CD4-positive, alpha-beta T cell treated with Interleukin-21 for 1 hour (primary cell): ENCODE results near the gene MAP4K1.
"Not testable (repeated sequence)": the region's sequence is repeated elsewhere in the genome, so short reads cannot be mapped to it uniquely, and the experiment has no call there.

Experiments
- DNase-seq: peaks from one replicate; pipeline ENCODE4 v3.0.0-alpha.2; 2020

The MAP4K1 gene

DNA sequence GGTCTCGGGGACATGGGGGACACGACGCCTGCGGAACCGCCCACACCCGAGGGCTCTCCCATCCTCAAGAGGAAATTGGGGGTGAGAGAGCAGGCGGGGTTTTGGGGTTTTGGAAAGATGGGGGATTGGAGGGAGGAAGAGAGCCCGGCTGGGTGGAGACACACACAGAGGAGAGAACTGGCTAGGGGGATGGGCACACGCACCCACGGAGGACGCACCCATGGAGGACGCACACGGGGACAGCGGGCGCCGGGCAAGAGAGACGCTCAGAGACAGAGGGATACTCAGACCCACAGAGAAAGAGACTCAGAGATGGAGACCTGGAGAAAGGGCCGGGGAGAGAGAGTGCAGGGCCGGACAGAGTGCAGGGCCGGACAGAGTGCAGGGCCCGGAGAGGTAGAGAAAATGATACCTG, 52.1 kb downstream of the MAP4K1 start:
- no peak for DNase-seq

DNA sequence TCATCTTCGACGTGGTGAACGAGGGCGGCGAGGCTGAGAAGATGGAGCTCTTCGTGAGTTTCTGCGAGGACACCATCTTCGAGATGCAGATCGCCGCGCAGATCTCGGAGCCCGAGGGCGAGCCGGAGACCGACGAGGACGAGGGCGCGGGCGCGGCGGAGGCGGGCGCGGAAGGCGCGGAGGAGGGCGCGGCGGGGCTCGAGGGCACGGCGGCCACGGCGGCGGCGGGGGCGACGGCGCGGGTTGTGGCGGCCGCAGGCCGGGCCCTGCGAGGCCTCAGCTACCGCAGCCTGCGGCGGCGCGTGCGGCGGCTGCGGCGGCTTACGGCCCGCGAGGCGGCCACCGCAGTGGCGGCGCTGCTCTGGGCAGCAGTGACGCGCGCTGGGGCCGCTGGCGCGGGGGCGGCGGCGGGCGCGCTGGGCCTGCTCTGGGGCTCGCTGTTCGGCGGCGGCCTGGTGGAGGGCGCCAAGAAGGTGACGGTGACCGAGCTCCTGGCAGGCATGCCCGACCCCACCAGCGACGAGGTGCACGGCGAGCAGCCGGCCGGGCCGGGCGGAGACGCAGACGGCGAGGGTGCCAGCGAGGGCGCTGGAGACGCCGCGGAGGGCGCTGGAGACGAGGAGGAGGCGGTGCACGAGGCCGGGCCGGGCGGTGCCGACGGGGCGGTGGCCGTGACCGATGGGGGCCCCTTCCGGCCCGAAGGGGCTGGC, 52.6 kb downstream of the MAP4K1 start:
- DNase-seq: peak; percentile 30

DNA sequence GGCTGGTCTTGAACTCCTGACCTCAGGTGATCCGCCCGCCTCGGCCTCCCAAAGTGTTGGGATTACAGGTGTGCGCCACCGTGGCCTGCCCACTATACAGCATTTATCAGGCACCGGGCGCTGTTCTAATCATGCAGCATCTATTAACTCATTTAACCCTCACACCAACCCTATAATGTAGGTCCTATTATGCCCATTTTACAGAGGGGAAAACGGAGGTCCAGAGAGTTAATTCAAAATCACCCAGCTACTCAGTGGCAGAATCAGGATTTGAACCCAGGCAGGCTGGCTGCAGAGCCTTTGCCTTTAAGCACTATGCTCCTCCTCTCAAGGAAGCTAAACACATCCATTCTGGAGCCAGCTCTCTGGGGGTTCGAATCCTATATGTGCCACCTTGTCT, 54.3 kb downstream of the MAP4K1 start:
- no peak for DNase-seq

DNA sequence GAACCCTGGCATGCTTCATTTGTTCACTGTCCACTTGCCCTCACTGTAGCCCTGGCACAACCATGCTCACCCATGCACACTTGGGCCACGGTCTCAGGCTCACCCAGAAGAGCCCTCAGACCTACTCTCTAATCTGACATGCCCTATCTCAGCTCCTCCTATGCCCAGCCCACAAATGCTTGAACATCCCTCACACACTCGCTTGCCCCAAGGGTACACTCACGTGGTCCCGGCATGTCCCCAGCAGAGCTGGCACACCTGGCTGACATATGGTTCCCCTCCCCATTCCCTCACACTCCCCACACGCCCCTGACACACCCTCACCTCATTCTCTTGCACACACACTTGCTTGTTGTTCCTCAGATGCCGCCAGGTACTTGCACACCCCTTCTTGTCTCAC, 55.7 kb downstream of the MAP4K1 start:
- DNase-seq: no peak

DNA sequence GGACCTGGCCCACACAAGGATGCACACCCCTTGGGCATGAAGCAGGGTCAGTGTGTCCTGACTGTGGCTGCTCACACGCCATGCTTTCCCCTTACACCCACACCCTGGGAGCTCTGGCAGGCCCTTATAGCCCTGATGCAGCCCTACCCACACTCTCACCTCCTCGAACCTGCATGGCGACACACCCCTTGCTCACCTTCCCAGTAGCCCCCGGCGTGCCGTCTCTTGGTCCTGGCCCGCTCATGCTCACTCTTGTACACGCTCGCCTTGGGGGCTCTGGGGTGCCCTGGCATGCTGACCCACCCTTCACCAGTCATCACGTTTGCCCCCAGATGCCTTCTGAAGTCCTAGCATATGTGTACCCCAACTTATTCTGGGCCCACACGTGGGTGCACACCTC, 56.1 kb downstream of the MAP4K1 start:
- no peak for DNase-seq

DNA sequence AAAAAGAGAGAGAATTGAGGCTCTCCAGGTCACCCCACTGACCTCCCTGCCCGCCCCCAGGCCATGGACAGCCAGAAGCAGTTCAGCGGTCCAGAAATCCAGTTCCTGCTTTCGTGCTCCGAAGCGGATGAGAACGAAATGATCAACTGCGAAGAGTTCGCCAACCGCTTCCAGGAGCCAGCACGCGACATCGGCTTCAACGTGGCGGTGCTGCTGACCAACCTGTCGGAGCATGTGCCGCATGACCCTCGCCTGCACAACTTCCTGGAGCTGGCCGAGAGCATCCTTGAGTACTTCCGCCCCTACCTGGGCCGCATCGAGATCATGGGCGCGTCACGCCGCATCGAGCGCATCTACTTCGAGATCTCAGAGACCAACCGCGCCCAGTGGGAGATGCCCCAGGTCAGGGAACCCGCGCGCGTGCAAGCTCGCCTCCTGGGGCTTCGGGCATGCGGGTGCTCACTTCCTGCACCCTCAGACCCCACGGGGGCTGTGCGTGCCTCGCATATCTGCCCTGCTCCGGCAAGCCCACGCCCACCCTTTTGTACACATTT, 56.6 kb downstream of the MAP4K1 start:
- DNase-seq: no peak

DNA sequence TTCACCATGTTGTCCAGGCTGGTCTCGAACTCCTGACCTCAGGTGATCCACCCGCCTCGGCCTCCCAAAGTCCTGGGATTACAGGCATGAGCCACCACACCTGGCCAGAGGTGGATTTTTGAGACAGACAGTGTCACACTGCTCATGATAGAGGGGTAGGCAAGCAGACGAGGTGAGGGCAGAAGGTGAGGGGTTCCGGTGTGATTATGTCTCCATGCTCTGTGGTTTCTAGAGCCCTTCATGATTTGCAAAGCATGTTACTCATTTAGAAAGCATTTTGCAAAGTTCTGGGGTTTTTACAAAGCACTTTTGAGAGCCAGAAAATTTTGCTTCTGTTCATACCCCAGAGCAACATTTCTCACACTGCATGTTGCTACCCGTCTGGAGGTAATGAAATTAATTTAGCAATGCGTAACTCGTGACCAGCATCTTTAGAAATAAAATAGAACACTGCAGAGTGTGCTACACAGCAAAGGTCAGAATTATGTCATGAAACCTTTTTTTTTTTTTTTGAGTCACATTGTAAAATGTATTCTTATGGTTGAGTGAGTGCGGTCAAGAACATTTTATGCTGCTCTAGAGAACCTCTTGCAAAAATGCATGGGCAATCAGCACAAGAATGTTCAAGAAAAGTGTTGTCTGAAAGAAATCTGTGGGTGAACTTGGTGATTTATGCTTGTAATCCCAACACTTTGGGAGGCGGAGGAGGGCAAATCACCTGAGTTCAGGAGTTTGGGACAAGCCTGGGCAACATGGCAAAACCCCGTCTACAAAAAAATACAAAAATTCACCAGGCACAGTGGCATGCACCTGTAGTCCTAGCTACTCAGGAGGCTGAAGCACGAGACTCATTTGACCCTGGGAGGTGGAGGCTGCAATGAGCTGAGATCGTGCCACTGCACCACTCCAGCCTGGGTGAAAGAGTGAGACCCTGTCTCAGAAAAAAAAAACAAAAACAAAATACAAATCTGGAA, 58.0 kb downstream of the MAP4K1 start:
- peak; percentile 49 for DNase-seq

DNA sequence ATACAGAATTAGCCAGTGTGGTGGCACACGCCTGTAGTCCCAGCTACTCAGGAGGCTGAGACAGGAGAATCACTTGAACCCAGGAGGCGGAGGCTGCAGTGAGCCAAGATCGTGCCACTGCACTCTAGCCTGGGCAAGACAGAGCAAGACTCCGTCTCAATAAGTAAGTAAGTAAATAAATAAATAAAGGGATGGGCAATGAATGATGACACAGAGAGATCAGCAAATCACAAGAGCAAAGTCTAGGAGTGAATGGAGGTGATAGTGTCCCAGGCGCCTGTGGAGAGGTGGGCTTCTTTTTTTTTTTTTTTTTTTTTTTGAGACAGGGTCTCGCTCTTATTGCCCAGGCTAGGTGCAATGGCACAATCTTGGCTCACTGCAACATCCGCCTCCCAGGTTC, 58.8 kb downstream of the MAP4K1 start:
- DNase-seq: not testable (repeated sequence)

DNA sequence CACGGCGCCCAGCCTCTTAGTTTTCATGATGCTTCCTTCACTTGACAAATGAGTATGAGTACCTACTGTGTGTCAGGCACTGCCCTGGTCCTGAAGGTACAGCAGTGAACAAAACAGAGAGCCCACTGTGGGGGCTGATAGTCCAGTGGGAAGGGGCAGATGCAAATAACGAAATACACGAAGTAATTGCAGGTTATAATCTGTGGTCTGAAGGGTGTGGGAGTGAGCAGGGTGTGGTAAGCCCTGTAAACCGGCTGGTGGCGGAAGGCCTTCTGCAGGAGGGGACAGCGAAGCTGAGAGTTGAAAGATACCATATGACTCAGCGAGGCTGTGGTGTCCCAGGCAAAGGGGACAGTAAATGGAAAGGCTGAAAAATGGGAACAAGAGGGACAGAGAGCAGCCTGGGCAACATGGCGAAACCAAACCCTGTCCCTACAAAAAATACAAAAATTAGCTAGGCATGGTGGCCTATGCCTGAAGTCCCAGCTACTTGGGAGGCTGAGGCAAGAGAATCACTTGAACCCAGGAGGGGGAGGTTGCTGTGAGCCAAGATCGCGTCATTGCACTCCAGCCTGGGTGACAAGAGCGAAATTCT, 60.5 kb downstream of the MAP4K1 start:
- DNase-seq: peak; percentile 49

DNA sequence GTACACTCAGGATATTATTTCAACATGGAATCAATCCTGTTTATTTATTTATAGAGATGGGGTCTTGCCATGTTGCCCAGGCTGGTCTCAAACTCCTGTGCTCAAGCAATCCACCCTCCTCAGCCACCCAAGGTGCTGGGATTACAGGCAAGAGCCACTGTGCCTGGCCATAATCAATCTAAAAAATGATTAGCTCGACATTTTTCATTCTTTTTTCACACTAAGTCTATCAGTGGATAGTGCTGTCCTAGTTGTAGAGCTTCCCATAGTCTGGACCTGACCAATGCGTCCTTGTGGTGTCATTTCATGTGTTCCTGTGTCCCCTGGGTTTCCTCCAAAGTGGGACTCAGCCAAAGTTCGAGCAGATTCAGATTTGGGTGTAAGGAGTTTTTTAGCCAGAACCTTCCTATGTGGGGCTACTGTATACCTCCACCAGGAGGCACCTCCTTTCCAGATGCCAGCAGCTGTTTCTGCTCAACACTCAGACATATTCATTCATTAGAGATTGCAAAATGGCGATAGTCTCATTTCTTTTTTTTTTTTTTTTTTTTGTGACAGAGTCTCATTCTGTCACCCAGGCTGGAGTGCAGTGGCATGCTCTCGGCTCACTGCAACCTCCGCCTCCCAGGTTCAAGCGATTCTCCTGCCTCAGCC, 61.1 kb downstream of the MAP4K1 start:
- peak; percentile 27 for DNase-seq

DNA sequence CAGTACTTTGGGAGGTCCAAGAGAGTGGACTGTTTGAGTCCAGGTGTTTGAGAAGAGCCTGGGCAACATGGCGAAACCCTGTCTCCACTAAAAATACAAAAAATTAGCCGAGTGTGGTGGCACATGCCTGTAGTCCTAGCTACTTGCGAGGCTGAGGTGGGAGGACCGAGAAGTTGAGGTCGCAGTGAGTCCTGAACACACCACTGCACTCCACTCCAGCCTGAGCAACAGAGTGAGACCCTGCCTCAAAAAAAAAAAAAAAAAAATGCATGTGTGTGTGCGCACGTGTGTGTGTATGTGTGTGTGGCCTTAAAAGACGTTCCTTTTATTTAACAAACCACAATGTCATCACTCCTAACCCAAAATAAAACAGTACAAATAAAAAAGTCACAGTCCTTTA, 62.6 kb downstream of the MAP4K1 start:
- no peak for DNase-seq

DNA sequence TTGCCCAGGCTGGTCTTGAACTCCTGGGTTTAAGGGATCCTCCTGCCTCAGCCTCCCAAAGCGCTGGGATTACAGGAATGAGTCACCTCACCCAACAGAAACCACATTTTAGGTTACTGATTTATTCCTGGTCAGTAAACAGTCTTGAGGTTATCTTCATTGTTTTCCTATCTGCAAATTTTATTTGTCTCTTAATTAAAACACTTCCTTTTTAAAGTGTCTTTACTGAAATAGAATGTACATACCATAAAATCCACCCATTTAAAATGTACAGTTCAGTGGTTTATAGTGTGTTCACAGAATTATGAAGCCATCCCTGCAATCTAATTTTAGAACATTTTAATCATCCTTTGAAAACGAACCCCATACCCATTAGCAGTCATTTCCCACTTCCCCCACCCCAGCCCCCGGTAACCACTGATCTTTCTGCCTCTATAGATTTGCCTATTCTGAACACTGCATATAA, 63.0 kb downstream of the MAP4K1 start:
- no peak for DNase-seq

DNA sequence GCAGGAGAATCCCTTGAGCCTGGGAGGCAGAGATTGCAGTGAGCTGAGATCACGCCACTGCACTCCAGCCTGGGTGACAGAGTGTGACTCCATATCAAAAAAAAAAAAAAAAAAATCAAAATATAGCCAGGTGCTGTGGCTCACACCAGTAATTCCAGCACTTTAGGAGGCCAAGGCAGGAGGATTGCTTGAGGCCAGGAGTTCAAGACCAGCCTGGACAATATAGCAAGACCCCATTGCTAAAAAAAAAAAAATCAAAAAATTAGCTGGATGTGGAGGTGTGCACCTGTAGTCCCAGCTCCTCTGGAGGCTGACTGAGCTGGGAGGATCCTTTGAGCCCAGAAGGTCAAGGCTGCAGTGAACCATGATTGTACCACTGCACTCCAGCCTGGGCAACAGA, 64.5 kb downstream of the MAP4K1 start:
- not testable (repeated sequence) for DNase-seq

DNA sequence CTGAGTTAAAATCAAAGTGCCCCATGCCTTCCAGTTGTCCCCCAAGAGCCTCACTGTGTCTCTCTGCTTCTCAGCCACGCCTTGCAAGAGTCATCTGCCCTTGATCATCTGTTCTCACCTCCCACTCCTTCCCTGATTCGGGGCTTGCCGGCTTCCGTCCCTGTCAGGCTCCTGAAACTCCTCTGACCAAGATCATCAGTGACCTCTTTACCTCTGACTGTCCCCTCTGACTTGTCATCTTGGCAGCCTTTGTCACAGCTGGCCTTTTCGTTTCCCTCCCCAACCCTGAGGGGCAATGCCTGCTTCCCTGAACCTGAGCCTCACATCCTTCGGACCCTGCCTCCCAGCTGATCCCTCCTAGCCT, 66.3 kb downstream of the MAP4K1 start:
- peak; percentile 16 for DNase-seq

DNA sequence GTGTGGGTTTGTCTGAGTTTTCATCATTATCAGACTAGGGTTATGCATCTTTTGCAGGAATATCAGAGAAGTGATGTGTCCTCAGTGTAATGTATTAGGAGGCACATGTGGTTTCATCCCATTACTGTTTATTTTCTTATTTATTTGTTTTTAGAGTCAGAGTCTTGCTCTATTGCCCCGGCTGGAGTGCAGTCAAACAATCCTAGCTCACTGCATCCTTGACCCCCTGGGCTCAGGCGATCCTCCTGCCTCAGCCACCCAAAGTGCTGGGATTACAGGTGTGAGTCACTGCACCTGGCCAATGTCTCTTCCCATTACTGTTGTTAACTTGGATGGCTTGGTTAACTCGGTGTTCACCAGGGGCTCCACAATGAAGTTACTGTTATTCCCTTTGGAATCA, 67.4 kb downstream of the MAP4K1 start:
- no peak for DNase-seq

DNA sequence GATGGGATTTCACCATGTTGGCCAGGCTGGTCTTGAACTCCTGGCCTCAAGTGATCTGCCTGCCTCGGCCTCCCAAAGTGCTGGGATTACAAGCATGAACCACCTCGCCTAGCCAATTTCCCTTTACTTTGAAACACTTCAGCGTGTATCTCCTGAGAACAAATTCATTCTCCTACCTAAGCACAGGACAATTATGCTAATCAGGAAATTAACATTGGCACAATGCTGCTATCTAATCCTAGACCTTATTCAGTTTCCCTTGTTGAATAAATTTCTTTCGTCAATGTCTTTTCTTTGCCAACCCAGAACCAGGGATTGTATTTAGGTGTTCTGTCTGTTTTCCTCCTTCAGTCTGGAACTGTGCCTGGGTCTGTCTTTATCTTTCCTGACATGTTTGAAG, 67.8 kb downstream of the MAP4K1 start:
- no peak for DNase-seq

DNA sequence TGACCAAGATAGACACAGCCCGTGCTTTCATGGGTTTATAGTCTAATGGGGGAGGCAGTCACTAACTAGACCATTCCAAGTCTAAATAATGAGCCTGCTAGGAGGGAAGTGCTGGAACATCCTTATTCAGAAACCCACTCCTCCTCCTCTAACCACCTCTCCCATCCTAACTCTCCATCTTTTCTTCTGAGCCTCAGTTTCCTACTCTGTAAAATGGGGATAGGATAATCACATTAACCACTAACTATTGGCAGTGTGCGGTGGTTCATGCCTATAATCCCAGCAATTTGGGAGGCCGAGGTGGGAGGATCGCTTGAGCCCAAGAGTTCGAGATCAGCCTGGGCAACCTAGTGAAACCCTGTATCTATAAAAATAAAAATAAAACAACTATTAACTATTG, 68.7 kb downstream of the MAP4K1 start:
- DNase-seq: no peak

DNA sequence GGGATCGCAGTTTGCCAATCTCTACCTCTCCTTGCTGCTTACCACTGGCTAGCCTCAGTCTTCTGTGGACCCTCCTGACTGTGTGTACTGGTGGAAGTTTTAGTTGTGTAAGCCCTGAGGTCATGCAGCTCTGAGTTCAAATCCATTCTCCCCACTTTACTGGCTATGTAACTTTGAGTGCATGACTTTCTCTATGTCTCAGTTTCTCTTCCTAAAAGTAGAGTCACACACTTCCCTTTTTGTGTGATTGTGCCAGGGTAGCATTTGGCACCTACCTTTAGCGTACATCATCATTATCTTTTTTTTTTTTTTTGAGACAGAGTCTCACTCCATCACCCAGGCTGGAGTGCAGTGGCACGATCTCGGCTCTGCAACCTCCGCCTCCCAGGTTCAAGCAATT, 70.3 kb downstream of the MAP4K1 start:
- DNase-seq: no peak

DNA sequence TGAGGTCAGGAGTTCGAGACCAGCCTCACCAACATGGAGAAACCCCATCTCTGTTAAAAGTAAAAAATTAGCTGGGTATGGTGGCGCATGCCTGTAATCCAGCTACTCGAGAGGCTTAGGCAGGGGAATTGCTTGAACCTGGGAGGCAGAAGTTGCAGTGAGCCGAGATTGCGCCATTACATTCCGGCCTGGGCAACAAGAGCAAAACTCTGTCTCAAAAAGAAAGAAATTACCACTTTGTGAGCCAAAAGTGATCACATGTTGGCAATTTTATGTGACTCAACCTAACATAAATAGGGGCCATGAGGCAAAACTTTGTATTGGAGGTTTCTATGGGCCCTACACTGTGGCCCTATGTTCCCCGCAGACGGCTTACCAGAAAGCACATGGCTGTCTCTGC, 72.2 kb downstream of the MAP4K1 start:
- DNase-seq: no peak

DNA sequence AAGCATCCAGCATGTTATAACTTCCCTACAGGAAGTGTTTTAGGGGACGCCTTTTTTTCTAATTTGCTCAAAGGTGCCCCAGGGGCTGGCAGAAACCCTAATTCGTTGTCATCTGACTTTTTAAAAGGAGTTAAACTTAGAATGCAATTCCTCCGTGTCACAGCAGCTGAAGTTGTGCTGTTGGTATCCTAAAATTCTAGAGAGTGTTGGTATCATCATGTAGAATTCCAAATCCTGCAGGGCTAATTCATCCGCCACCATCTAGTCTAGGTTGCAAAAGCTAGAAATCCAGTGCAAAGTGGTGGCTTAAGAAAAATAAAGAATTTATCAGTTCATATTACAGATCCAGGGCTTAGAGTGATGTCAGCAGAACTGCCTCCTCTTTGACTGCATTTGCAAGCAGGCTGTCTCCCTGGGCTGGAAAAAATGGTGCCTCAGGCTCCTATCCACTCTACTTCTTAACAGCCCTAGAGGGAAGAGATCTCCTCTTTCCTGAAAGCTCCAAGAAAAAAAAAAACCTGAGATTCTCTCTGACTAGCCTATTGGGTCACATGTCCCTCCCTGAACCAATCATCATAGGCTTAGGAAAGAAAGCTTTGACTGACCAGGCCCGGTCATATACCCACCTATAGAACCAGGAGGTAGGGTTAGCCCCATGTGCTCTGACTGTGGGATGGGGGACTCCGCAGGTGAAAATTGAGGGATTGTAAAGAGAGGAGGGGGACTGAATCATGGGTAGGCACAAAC, 73.0 kb downstream of the MAP4K1 start:
- peak; percentile 78 for DNase-seq

DNA sequence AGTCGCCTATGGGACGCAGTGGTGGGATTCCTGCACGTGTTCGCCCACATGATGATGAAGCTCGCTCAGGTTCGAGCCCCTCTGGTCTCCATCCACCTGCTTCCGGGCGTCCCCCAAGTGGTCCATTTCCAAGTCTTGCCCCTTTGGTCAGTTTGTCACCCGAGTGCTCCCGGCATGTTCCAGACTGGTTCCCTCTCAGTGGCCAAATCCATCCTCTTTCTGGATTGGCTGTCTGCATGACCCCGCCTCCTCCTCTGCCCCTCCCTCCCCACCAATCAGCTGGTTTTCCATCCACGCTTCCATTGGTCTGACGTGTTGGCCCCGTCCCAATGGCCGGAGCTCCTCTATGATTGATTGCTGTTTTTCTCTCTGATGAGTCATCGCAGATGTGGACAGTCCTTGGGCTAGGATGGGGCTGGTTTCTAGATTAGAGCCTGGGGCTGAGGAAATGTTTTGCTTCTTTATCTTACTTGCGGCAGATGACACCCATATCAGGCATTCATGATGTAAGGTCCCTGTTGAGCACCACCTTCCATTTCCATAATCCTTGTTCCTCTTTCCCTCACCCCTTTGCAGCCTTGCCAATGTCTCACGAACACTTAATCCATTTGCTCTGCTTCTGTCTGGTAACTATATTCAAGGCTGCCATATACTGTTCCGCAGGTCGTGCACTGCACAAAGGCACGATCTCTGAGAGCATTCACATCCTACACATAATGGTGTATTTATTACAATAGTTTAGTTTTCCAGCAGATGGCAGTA, 73.8 kb downstream of the MAP4K1 start:
- DNase-seq: peak; percentile 18
